Measurements from ENCODE around the gene TTLL12. TPM values are rescaled to one million over a fixed set of nuclear protein-coding genes. Genes with fewer than 3 reads are reported as not detected.

TTLL12 gene
- total and polyA plus RNA-seq, 2 donors (not counting 1 experiment from before 2014, with no cell fraction given): 11.0 to 21.3 TPM

DNA sequence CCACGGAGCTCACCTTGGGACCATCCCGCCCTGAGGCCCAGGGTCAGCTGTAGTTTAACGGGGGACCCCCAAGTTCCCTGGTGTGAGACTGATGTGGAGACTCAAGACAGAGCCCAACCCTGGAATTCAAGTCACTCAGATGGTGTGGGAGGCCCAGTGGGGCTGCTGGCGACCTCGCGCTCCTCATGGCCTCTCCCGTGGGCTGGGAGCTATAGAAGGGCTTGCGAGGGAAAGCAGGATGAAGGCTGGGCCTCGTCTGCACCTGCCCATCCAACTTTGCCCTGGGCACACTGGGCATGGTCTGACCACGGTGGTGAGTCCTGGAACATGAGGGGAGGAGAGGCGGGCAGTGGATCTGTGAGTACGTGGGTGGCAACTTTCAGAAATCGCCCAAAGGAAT lies 13.6 kb upstream of the TTLL12 start:
- H3K79me2 ChIP-seq (ENCODE audit: control insufficient read depth, insufficient read depth, low read length): no peaks in the 10 kb centered on the region
- Mint-ChIP-seq H3K27ac (no peak overlapping the region), H3K4me3 (no peak overlapping the region), H3K27me3 (peaks cover 17% of the 10 kb centered on the region), H3K9me3 (ENCODE audit: insufficient read depth) (no peaks in the 10 kb centered on the region), H3K4me1 (no peaks in the 10 kb centered on the region)
- no peaks in the 10 kb centered on the region for H3K9me3 ChIP-seq (ENCODE audit: control extremely low read depth in 1 of 3, control insufficient read depth in 2 of 3, insufficient read depth in 1 of 3, low read length in 2 of 3)
- ATAC-seq (ENCODE audit: low read depth) (no peak), DNase-seq (no peak)
- no peak overlapping the region for H3K27ac ChIP-seq (ENCODE audit: low read length in 2 of 2)
- WGBS (ENCODE audit: insufficient coverage): 86% methylated on average over 13 of the region's 13 CpGs
- intact Hi-C loops (cut with micrococcal nuclease): no loop called here
- no peak overlapping the region for H2AFZ ChIP-seq (ENCODE audit: insufficient read depth, low read depth, low read length, poor library complexity, severe bottlenecking)
- no peak overlapping the region for H3K4me3 ChIP-seq (ENCODE audit: control extremely low read depth in 1 of 5, extremely low read depth in 1 of 5, insufficient read depth in 1 of 5, low read depth in 2 of 5, low read length in 4 of 5)
- no peaks in the 10 kb centered on the region for H3K36me3 ChIP-seq (replicated peaks in 1 of 2; ENCODE audit: control extremely low read depth in 1 of 2, control insufficient read depth in 1 of 2, extremely low read depth in 1 of 2, insufficient read depth in 2 of 2, low read length in 1 of 2)
- peaks cover 0 to 4% (median 1%) of the 10 kb centered on the region in 4 experiments for H3K27me3 ChIP-seq (replicated peaks in 1 of 4; ENCODE audit: control extremely low read depth in 1 of 4, control insufficient read depth in 3 of 4, insufficient read depth in 4 of 4, low read length in 3 of 4)
- no peak overlapping the region for H3K9ac ChIP-seq (ENCODE audit: low read length)
- CTCF ChIA-PET: no interaction called here
- no peaks in the 10 kb centered on the region for H4K20me1 ChIP-seq (ENCODE audit: control insufficient read depth, insufficient read depth, low read length, poor library complexity, severe bottlenecking)
- peaks cover 0 to 2% of the 10 kb centered on the region in 2 donors for H3K4me1 ChIP-seq (ENCODE audit: control insufficient read depth in 2 of 2, insufficient read depth in 2 of 2, low read length in 2 of 2)
- H3K4me2 ChIP-seq (replicated peaks; ENCODE audit: low read depth, low read length, poor library complexity, severe bottlenecking): no peak overlapping the region
- POLR2A ChIA-PET: no interaction called here
- TF ChIP-seq, protein P1, sequence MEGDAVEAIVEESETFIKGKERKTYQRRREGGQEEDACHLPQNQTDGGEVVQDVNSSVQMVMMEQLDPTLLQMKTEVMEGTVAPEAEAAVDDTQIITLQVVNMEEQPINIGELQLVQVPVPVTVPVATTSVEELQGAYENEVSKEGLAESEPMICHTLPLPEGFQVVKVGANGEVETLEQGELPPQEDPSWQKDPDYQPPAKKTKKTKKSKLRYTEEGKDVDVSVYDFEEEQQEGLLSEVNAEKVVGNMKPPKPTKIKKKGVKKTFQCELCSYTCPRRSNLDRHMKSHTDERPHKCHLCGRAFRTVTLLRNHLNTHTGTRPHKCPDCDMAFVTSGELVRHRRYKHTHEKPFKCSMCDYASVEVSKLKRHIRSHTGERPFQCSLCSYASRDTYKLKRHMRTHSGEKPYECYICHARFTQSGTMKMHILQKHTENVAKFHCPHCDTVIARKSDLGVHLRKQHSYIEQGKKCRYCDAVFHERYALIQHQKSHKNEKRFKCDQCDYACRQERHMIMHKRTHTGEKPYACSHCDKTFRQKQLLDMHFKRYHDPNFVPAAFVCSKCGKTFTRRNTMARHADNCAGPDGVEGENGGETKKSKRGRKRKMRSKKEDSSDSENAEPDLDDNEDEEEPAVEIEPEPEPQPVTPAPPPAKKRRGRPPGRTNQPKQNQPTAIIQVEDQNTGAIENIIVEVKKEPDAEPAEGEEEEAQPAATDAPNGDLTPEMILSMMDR (IDR thresholded peaks at IDR 0.05): no peak
- TF ChIP-seq EZH2 (IDR thresholded peaks at IDR 0.05; ENCODE audit: borderline replicate concordance, insufficient read depth, low read depth, low read length, poor library complexity, severe bottlenecking): no peak

DNA sequence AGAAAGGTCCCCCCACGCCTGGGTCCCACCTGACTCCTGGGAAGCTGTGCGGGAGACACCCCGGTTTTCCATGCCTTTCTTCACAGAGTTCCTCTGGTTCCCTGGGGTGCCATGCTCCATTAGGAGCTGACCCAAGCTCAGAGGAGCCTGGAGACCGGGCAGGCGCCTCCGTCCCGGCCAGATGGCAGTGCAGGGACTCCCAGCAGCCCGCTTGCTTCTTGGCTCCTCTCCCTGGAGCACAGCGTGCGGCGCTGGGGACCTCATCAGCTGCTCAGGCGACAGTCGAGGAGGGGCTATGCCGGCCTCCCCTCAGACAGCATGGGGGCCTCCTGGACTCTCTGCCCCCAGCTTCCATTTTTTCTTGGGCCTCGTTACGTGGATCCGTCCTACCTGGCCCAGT lies 13.1 kb upstream of the TTLL12 start:
- no peaks in the 10 kb centered on the region for H3K9me3 Mint-ChIP-seq (ENCODE audit: insufficient read depth)
- 84% methylated on average over 17 of the region's 17 CpGs for WGBS (ENCODE audit: insufficient coverage)
- TF ChIP-seq, protein P1 (IDR thresholded peaks at IDR 0.05): no peak
- TF ChIP-seq EZH2 (IDR thresholded peaks at IDR 0.05; ENCODE audit: borderline replicate concordance, insufficient read depth, low read depth, low read length, poor library complexity, severe bottlenecking): no peak
- ChIA-PET POLR2A (no interaction called here), CTCF (no interaction called here)
- no peaks in the 10 kb centered on the region for H3K79me2 ChIP-seq (ENCODE audit: control insufficient read depth, insufficient read depth, low read length)
- no peaks in the 10 kb centered on the region for H3K4me1 ChIP-seq (ENCODE audit: control insufficient read depth in 2 of 2, insufficient read depth in 2 of 2, low read length in 2 of 2)
- H3K4me3 ChIP-seq (ENCODE audit: control extremely low read depth in 1 of 5, extremely low read depth in 1 of 5, insufficient read depth in 1 of 5, low read depth in 2 of 5, low read length in 4 of 5): no peak overlapping the region
- no peak overlapping the region for H3K4me2 ChIP-seq (replicated peaks; ENCODE audit: low read depth, low read length, poor library complexity, severe bottlenecking)
- H3K9me3 ChIP-seq (ENCODE audit: control extremely low read depth in 1 of 3, control insufficient read depth in 2 of 3, insufficient read depth in 1 of 3, low read length in 2 of 3): no peaks in the 10 kb centered on the region
- H3K36me3 ChIP-seq (replicated peaks in 1 of 2; ENCODE audit: control extremely low read depth in 1 of 2, control insufficient read depth in 1 of 2, extremely low read depth in 1 of 2, insufficient read depth in 2 of 2, low read length in 1 of 2): no peaks in the 10 kb centered on the region
- no peak overlapping the region for H3K27ac Mint-ChIP-seq
- H3K4me1 Mint-ChIP-seq: no peaks in the 10 kb centered on the region
- peaks cover 0 to 4% (median 1%) of the 10 kb centered on the region in 4 experiments for H3K27me3 ChIP-seq (replicated peaks in 1 of 4; ENCODE audit: control extremely low read depth in 1 of 4, control insufficient read depth in 3 of 4, insufficient read depth in 4 of 4, low read length in 3 of 4)
- no peaks in the 10 kb centered on the region for H4K20me1 ChIP-seq (ENCODE audit: control insufficient read depth, insufficient read depth, low read length, poor library complexity, severe bottlenecking)
- no peak overlapping the region for H3K9ac ChIP-seq (ENCODE audit: low read length)
- H3K27me3 Mint-ChIP-seq: peaks cover 18% of the 10 kb centered on the region
- no peak overlapping the region for H2AFZ ChIP-seq (ENCODE audit: insufficient read depth, low read depth, low read length, poor library complexity, severe bottlenecking)
- H3K4me3 Mint-ChIP-seq: no peak overlapping the region
- ATAC-seq (ENCODE audit: low read depth) (no peak), DNase-seq (no peak)
- intact Hi-C loops (cut with micrococcal nuclease): no loop called here
- no peak overlapping the region for H3K27ac ChIP-seq (ENCODE audit: low read length in 2 of 2)

All from B cell (primary cell).